ENCODE measurements around the gene SOX6.

SOX6 gene

GRCh38 chr11:16321148-16321547, 35.2 kb downstream of the SOX6 start:
- Histone ChIP-seq H3K27ac (ENCODE audit: low read length) (no peak overlapping the region), H3K79me2 (ENCODE audit: low read length) (no peaks in the 10 kb centered on the region), H3K9ac (ENCODE audit: low read length) (no peak overlapping the region), H2AFZ (ENCODE audit: low read depth, low read length) (no peak overlapping the region), H3K4me2 (ENCODE audit: low read length) (no peak overlapping the region), H3K4me3 (ENCODE audit: low read length) (no peak overlapping the region), H3K9me3 (ENCODE audit: insufficient read depth, low read length) (no peaks in the 10 kb centered on the region), H3K36me3 (replicated peaks; ENCODE audit: low read depth, low read length) (no peaks in the 10 kb centered on the region), H3K4me1 (ENCODE audit: low read length) (peaks cover 8% of the 10 kb centered on the region), H4K20me1 (ENCODE audit: insufficient read depth, low read length) (no peaks in the 10 kb centered on the region), H3K27me3 (ENCODE audit: low read depth, low read length) (no peaks in the 10 kb centered on the region)
- TF ChIP-seq, protein P1, sequence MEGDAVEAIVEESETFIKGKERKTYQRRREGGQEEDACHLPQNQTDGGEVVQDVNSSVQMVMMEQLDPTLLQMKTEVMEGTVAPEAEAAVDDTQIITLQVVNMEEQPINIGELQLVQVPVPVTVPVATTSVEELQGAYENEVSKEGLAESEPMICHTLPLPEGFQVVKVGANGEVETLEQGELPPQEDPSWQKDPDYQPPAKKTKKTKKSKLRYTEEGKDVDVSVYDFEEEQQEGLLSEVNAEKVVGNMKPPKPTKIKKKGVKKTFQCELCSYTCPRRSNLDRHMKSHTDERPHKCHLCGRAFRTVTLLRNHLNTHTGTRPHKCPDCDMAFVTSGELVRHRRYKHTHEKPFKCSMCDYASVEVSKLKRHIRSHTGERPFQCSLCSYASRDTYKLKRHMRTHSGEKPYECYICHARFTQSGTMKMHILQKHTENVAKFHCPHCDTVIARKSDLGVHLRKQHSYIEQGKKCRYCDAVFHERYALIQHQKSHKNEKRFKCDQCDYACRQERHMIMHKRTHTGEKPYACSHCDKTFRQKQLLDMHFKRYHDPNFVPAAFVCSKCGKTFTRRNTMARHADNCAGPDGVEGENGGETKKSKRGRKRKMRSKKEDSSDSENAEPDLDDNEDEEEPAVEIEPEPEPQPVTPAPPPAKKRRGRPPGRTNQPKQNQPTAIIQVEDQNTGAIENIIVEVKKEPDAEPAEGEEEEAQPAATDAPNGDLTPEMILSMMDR (IDR thresholded peaks at IDR 0.05; ENCODE audit: low read depth, low read length), result no peak
- no peak for TF ChIP-seq EZH2phosphoT487 (IDR thresholded peaks at IDR 0.05; ENCODE audit: low read depth)

- H3K36me3 ChIP-seq (replicated peaks; ENCODE audit: low read depth, low read length), result no peaks in the 10 kb centered on the region
- H2AFZ ChIP-seq (ENCODE audit: low read depth, low read length), result no peak overlapping the region
- H3K9me3 ChIP-seq (ENCODE audit: insufficient read depth, low read length), result no peaks in the 10 kb centered on the region
- H3K9ac ChIP-seq (ENCODE audit: low read length), result no peak overlapping the region
- no peaks in the 10 kb centered on the region for H3K79me2 ChIP-seq (ENCODE audit: low read length)
- no peak overlapping the region for H3K27ac ChIP-seq (ENCODE audit: low read length)
- H3K4me3 ChIP-seq (ENCODE audit: low read length), result no peak overlapping the region
- H3K27me3 ChIP-seq (ENCODE audit: low read depth, low read length), result no peaks in the 10 kb centered on the region
- H3K4me1 ChIP-seq (ENCODE audit: low read length), result peaks cover 8% of the 10 kb centered on the region
- no peaks in the 10 kb centered on the region for H4K20me1 ChIP-seq (ENCODE audit: insufficient read depth, low read length)
- no peak for TF ChIP-seq EZH2phosphoT487 (IDR thresholded peaks at IDR 0.05; ENCODE audit: low read depth)
- TF ChIP-seq, protein P1 (IDR thresholded peaks at IDR 0.05; ENCODE audit: low read depth, low read length), result no peak
- H3K4me2 ChIP-seq (ENCODE audit: low read length), result no peak overlapping the region
Observed at GRCh38 chr11:16318320-16318719, 38.0 kb downstream of the SOX6 start.

- TF ChIP-seq, protein P1 (IDR thresholded peaks at IDR 0.05; ENCODE audit: low read depth, low read length), result no peak
- no peak for TF ChIP-seq EZH2phosphoT487 (IDR thresholded peaks at IDR 0.05; ENCODE audit: low read depth)
- no peaks in the 10 kb centered on the region for H3K27me3 ChIP-seq (ENCODE audit: low read depth, low read length)
- H4K20me1 ChIP-seq (ENCODE audit: insufficient read depth, low read length), result no peaks in the 10 kb centered on the region
- no peaks in the 10 kb centered on the region for H3K36me3 ChIP-seq (replicated peaks; ENCODE audit: low read depth, low read length)
- no peak overlapping the region for H2AFZ ChIP-seq (ENCODE audit: low read depth, low read length)
- H3K79me2 ChIP-seq (ENCODE audit: low read length), result no peaks in the 10 kb centered on the region
- no peak overlapping the region for H3K4me2 ChIP-seq (ENCODE audit: low read length)
- no peak overlapping the region for H3K27ac ChIP-seq (ENCODE audit: low read length)
- no peak overlapping the region for H3K4me3 ChIP-seq (ENCODE audit: low read length)
- no peaks in the 10 kb centered on the region for H3K9me3 ChIP-seq (ENCODE audit: insufficient read depth, low read length)
- H3K4me1 ChIP-seq (ENCODE audit: low read length), result peaks cover 8% of the 10 kb centered on the region
- no peak overlapping the region for H3K9ac ChIP-seq (ENCODE audit: low read length)
Observed at GRCh38 chr11:16317712-16318111, 38.6 kb downstream of the SOX6 start.

GRCh38 chr11:16313846-16314245, 42.5 kb downstream of the SOX6 start:
- Histone ChIP-seq H3K27ac (ENCODE audit: low read length) (no peak overlapping the region), H3K9ac (ENCODE audit: low read length) (no peak overlapping the region), H2AFZ (ENCODE audit: low read depth, low read length) (no peak overlapping the region), H3K4me3 (ENCODE audit: low read length) (no peak overlapping the region), H3K4me1 (ENCODE audit: low read length) (no peaks in the 10 kb centered on the region), H3K79me2 (ENCODE audit: low read length) (no peaks in the 10 kb centered on the region), H3K4me2 (ENCODE audit: low read length) (no peak overlapping the region), H4K20me1 (ENCODE audit: insufficient read depth, low read length) (no peaks in the 10 kb centered on the region), H3K9me3 (ENCODE audit: insufficient read depth, low read length) (no peaks in the 10 kb centered on the region), H3K36me3 (replicated peaks; ENCODE audit: low read depth, low read length) (no peaks in the 10 kb centered on the region), H3K27me3 (ENCODE audit: low read depth, low read length) (peaks cover 2% of the 10 kb centered on the region; the same call in 1 of the 2 replicates)
- TF ChIP-seq, protein P1 (IDR thresholded peaks at IDR 0.05; ENCODE audit: low read depth, low read length), result no peak
